GM19397 (cell line): ENCODE measurements around the gene CNTRL.
"Not testable (repeated sequence)": the region's sequence is repeated elsewhere in the genome, so short reads cannot be mapped to it uniquely, and the experiment has no call there.

Experiments
- ATAC-seq: cut with Tn5 transposase; IDR thresholded peaks from one replicate; pipeline ENCODE4 v1.9.1; 2021; ENCODE audit warnings: mild to moderate bottlenecking, moderate library complexity; ENCODE audit not compliant: unreplicated experiment

CNTRL gene

DNA sequence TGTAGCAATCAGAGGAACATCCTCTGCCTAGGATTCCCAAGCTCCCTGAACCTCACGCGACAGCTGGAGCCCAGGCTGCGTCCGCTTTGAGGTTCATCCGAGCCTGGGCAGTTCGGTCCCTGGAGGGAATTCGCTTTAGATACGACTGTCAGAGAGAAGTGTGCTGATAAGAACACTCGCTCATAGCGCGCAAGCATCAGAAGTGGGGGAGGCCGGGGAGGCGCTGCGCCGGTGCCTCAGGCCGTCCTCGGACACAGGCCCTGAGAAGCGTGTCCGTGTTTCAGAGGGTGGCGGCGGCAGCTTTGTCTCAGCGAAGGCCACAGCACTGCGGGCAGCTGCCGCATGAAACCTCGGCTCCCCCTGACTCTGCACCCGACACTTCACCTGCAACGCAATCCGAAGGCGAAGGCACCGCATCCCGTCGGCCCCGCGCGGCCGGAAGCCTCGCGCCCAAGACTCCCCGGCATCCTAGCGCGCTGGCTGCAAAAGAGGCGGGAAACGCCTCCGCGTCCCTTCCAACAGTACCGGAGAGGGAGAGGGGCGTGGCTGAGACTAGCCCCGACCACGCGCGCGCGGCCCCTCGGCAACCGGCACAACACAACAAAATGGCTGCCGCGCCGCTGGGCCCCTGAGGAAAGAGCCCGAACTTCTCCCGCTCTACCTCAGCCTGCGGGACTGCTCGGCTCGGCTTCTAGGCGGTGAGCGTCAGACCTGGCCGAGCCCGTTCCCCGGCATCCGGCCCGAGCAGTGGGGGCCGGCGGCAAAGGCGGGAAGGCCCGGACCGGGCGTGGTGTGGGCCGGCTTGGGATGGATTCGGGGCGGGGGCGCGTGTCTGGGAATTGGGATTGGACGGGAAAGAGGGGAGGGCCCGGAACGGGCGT, at the start of gene CNTRL:
Gene CNTRL, plus strand, starts transcription at position 586 of the 881 bp plus-strand sequence. CDS start 13,372 bp downstream, outside the sequence.
- peak; percentile 59 for ATAC-seq

DNA sequence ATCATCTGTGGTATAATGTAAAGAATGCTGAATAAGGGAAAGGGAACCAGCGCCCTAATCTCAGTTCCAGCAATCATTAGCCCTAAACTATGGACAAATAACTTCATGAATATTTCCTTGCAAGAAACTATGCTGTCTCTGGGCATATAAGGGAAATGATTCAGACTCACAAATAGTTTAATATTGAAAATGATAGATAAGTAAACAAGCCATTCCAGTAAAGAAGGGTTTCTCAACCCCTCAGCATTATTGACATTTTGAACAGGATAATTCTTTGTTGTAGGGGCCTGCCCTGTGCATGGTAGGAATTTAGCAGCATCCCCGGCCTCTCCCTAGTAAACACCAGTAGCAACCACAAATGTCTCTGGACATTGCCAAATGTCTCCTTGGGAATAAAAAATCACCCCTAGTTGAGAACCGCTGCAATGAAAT, 48.5 kb upstream of the CNTRL start:
- ATAC-seq: no peak

GRCh38 chr9:121026768-121027167, 48.0 kb upstream of the CNTRL start:
- ATAC-seq: no peak

- not testable (repeated sequence) for ATAC-seq
Measured at GRCh38 chr9:121028285-121028684, 46.5 kb upstream of the CNTRL start.

- ATAC-seq: no peak
Measured at GRCh38 chr9:121029469-121029868, 45.3 kb upstream of the CNTRL start.

DNA sequence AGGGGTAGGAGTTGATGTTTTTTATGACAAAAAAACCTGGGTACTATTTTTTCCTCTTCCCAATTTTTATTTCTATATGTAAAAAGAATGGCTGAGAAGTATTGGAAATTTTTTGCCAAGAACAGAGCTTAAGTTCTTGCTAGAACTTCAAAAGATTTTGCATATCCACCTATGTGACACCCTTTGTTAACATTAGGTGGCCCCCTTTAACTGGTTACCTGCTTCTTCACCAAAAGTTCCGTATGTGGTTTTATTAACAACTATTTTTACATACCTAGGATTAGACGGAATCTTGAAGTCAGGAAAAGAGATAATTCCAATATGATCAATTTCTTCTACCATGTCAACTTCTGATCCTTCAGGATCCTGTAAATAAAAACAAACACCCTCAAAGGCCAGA, 40.2 kb upstream of the CNTRL start:
- no peak for ATAC-seq

- not testable (repeated sequence) for ATAC-seq
Measured at GRCh38 chr9:121035717-121036116, 39.0 kb upstream of the CNTRL start.

GRCh38 chr9:121038362-121038761, 36.4 kb upstream of the CNTRL start:
- no peak for ATAC-seq

- ATAC-seq: no peak
Measured at GRCh38 chr9:121038804-121039203, 36.0 kb upstream of the CNTRL start.

DNA sequence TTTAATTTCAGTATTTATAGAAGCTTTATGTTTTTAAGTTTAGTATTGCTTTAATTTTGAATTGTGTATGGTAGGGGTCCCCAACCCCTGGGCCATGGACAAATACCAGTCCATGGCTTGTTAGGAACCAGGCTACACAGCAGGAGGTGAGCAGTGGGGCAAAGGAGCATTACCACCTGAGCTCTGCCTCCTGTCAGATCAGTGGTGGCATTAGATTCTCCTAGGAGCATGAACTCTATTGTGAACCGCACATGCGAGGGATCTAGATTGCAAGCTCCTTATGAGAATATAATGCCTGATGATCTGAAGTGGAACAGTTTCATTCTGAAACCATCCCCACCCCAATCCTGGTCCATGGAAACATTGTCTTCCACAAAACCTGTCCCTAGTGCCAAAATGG, 26.6 kb upstream of the CNTRL start:
- no peak for ATAC-seq

DNA sequence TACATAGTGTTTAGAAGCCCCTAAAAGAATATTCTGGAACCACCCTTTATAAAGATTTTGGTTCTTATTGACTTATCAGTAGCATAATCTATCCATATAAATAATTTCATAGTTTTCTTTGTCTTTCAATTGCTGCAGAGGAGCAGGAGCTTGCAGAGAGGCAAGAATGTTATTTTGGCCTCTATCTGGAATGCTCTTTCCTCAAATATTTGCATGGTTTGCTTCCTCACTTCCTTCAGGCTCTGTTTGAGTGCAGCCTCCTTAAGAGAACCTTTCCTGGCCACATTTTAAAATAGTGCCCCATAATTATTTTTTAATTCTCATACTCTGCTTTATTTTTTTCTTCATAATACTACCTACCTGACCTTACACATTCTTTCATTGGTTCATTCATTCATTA, 26.1 kb upstream of the CNTRL start:
- ATAC-seq: no peak

DNA sequence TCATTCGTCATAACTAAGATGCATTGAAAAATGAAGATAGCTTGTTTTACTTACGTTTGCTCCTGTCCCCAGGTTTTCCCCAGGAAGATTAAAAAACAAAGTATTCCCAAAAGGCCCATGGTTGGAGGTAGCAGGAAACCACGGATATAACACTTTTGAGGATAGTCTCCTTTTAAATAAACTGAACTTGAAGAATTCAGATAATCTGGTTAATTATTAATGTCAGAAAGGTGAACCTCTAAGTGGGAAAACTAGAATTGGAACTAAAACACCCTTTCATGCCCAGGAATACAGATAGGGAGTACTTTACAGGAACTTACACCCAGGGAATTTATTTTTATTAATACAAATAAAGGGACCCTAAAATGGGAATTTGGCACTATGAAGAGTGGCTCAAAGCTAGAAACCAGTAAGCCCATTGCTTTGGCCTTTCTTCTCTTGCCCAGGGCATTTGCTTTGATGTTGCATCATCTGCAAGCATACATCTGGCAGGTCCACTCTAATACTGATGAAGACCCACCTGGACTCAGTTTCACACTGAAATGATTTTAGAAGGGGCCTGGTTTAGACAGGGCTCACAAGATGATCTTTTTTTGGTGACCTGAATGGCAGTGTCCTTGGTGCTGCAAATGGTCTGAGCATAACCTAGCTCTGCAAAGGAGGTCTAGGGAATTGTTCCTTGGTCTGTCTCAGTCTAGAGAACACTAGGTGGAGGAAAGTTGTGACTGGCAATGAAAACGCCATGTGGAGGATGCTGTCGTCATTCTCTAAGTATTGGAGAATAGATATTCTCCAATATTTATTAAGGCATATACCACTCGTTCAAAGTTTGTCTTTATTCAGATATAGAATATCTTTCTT, 24.4 kb upstream of the CNTRL start, which contains the start of gene C5:
Gene C5, minus strand, starts transcription at position 148 of the 861 bp plus-strand sequence. Its CDS starts 29 bp downstream, at position 119.
- no peak for ATAC-seq

DNA sequence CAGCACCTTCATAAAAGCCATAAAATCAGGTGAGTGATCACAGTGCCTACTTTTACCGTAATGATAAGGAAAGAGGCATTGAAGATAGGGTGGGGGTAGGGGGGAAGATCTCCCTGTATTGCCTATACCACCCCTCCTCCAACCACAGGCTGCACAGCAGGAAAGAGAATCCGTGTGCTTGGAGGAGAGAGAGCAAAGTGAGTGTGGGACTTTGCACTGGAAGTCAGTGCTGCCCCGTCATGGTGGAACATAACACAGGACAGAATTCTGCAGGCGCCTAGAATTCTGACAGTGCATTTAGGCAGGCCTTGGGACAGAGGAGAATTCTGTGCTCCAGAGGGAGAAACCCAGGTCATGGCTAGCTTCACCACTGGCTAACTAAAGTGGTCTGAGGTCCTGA, 21.2 kb upstream of the CNTRL start:
- ATAC-seq: no peak

DNA sequence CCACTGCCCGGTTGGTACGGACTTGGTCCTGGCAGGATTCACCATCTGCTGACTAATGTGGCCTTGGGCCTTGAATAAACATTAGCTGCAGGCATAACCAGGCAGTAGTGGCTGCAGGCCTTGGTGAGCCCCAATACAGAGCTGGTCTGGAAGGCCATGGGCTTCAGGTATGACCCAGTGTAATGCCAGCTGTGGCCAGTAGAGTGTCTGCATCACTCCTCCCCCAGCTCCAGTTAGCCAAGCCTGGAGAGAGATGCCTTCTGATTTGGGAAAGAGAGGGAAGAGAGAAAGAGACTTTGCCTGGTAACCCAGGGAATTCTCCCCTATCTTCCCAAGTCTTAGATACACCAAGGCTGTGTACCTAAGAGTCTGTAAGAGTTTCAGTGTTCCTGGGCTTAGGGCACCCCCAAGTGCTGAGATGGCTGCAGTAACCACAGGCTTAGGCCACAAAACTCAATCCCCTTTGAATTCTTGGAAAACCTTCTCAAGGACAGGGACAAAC, 19.1 kb upstream of the CNTRL start:
- no peak for ATAC-seq

DNA sequence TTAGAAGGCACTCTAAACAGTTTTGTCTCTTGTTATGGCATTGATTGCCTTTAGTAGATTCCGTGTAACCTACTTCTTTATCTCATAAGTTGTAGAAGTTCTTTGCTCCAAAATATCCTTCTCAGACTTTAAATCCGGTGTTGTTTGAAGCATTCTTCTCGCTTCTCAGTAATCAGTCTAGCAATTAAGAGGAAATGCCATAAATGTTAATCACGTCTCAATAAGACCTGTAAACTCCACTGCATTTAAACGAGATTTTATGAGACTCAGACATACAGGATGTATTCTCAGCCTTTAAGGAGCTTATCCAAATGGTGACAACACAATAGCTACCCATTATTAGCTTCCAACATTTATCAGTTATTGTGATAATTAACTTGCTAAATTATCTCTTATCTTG, 16.9 kb upstream of the CNTRL start:
- no peak for ATAC-seq

GRCh38 chr9:121059513-121059912, 15.2 kb upstream of the CNTRL start:
- ATAC-seq: no peak

GRCh38 chr9:121059998-121060636, 14.6 kb upstream of the CNTRL start:
- no peak for ATAC-seq

DNA sequence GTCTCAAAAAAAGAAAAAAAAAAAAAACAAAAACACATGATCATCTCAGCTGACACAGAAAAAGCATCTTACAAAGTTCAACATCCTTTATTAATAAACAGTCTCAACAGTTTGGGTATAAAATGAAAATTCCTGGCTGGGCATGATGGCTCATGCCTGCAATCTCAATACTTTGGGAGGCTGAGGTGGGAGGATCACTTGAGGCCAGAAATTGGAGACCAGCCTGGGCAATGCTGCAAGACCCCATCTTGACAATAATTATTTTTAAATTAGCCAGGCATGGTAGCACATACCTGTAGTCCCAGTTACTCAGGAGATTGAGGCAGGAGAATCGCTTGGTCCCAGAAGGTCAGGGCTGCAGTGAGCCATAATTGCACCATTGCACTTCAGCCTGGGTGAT, 7.9 kb upstream of the CNTRL start:
- ATAC-seq: no peak

GRCh38 chr9:121067640-121068039, 7.1 kb upstream of the CNTRL start:
- ATAC-seq: no peak

- no peak for ATAC-seq
Measured at GRCh38 chr9:121069396-121069795, 5.4 kb upstream of the CNTRL start.

DNA sequence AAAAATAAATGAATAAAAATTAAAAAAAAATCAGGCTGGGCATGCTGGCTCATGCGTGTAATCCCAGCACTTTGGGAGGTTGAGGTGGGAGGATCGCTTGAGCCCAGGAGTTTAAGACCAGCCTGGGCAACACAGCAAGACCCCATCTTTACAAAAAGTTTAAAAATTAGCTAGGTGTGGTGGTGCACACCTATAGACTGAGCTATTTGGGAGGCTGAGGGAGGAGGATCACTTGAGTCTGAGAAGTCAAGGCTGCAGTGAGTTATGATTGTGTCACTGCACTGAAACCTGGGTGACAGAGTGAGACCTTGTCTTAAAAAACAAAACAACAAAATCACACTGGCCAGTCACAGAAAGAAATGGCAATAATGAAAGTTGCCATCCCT, 3.4 kb upstream of the CNTRL start:
- peak; percentile 2 for ATAC-seq
